ENCODE measurements around the gene TSC22D2. TPM values are rescaled to one million over a fixed set of nuclear protein-coding genes. Genes with fewer than 3 reads are reported as not detected.

The TSC22D2 gene
- total RNA-seq, 1 experiment from 2014 or later, result 26.5 TPM

DNA sequence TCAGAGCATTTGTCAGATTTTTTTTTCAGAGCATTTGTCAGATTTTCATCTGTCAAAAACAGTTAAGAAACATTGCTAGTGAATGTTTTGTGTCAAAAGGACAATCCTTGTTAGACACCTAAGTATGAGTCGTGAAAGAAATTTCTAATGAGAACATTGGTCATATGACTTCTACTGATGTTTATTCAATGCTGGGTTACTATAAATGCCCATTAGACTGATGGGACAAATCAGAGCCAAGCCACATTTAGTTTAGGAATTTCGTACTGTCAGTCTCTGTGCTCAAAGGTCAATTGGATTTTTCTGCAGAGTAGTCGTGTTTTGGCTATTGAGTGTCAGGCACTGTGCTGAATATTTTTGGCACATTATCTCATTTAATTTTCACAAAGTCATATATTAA, 31.6 kb downstream of the TSC22D2 start:
- H4K20me1 ChIP-seq (ENCODE audit: control insufficient read depth, insufficient read depth, insufficient read length), result no peaks in the 10 kb centered on the region
- no peak overlapping the region for H2BK12ac ChIP-seq (ENCODE audit: insufficient read length, low read depth, low read length)
- no peak overlapping the region for H2AFZ ChIP-seq (ENCODE audit: low read length)
- no peak overlapping the region for H3T11ph ChIP-seq (ENCODE audit: low read length)
- H4K8ac ChIP-seq (replicated peaks; ENCODE audit: insufficient read length, low read depth, low read length), result no peak overlapping the region
- H3K9me3 ChIP-seq (ENCODE audit: control insufficient read depth, low read depth, low read length), result no peaks in the 10 kb centered on the region
- H3K9me3 Mint-ChIP-seq, result no peaks in the 10 kb centered on the region
- H3K79me2 ChIP-seq (ENCODE audit: insufficient read depth, low read length), result no peaks in the 10 kb centered on the region
- H2BK15ac ChIP-seq (ENCODE audit: low read depth, low read length), result no peak overlapping the region
- H3K14ac ChIP-seq (ENCODE audit: insufficient read depth, low read length), result no peak overlapping the region
- H3K27me3 Mint-ChIP-seq (ENCODE audit: low read depth), result no peaks in the 10 kb centered on the region
- no peak overlapping the region for H3K23ac ChIP-seq (ENCODE audit: insufficient read length, low read depth, low read length)
- no peaks in the 10 kb centered on the region for H3K79me1 ChIP-seq (ENCODE audit: insufficient read depth, low read depth, low read length, poor library complexity, severe bottlenecking)
- H4K5ac ChIP-seq (ENCODE audit: insufficient read length, low read depth, low read length), result no peak overlapping the region
- H3K4ac ChIP-seq (ENCODE audit: low read depth, low read length), result no peak overlapping the region
- no peaks in the 10 kb centered on the region for H3K4me1 ChIP-seq (ENCODE audit: insufficient read depth, low read length)
- H4K91ac ChIP-seq (ENCODE audit: insufficient read length, low read depth, low read length), result no peak overlapping the region
- no peak overlapping the region for H2BK20ac ChIP-seq (ENCODE audit: low read depth, low read length, poor library complexity, severe bottlenecking)
- H3K4me2 ChIP-seq (ENCODE audit: insufficient read depth, insufficient read length, low read length), result no peak overlapping the region
- peaks cover 12 to 13% of the 10 kb centered on the region in 2 experiments for H3K4me1 Mint-ChIP-seq
- H2AK5ac ChIP-seq (ENCODE audit: insufficient read length, low read length), result no peak overlapping the region
- TF ChIP-seq, protein P1, sequence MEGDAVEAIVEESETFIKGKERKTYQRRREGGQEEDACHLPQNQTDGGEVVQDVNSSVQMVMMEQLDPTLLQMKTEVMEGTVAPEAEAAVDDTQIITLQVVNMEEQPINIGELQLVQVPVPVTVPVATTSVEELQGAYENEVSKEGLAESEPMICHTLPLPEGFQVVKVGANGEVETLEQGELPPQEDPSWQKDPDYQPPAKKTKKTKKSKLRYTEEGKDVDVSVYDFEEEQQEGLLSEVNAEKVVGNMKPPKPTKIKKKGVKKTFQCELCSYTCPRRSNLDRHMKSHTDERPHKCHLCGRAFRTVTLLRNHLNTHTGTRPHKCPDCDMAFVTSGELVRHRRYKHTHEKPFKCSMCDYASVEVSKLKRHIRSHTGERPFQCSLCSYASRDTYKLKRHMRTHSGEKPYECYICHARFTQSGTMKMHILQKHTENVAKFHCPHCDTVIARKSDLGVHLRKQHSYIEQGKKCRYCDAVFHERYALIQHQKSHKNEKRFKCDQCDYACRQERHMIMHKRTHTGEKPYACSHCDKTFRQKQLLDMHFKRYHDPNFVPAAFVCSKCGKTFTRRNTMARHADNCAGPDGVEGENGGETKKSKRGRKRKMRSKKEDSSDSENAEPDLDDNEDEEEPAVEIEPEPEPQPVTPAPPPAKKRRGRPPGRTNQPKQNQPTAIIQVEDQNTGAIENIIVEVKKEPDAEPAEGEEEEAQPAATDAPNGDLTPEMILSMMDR (conservative IDR thresholded peaks at IDR 0.05), result no peak
- H2BK5ac ChIP-seq (ENCODE audit: insufficient read length, low read length), result no peak overlapping the region
- H3K9ac ChIP-seq (ENCODE audit: extremely low read depth, insufficient read length, low read length), result no peak overlapping the region
- H3K27ac ChIP-seq (ENCODE audit: insufficient read length, low read depth, low read length), result no peak overlapping the region
- H3K18ac ChIP-seq (ENCODE audit: insufficient read length, low read depth, low read length), result no peak overlapping the region
- no peaks in the 10 kb centered on the region for H3K23me2 ChIP-seq (ENCODE audit: insufficient read length, low read depth, low read length, poor library complexity, severe bottlenecking)
- no peaks in the 10 kb centered on the region for H3K27me3 ChIP-seq (ENCODE audit: insufficient read depth, low read length)
- no CpG with 5 or more reads among the region's 3 CpGs for WGBS (ENCODE audit: extremely low coverage, insufficient read length, low lambda C conversion rate)
- H3K27ac Mint-ChIP-seq, result no peak overlapping the region
- H3K56ac ChIP-seq (ENCODE audit: insufficient read length, low read depth, low read length), result no peak overlapping the region
- no peak overlapping the region for H2BK120ac ChIP-seq (ENCODE audit: low read depth, low read length, poor library complexity, severe bottlenecking)
- no peak overlapping the region for H3K4me3 Mint-ChIP-seq
- DNase-seq, result no peak
- peaks cover 6 to 10% (median 8%) of the 10 kb centered on the region in 3 experiments; a peak in 5 of 7 replicates for H3K36me3 Mint-ChIP-seq (ENCODE audit: insufficient read depth in 1 of 3, low read depth in 3 of 3)

All from H9 (cell line).